GM19452 (cell line): ENCODE measurements around the gene DAGLA.

Experiments
- ATAC-seq: cut with Tn5 transposase; IDR thresholded peaks from one replicate; pipeline ENCODE4 v1.9.1; 2021; ENCODE audit not compliant: unreplicated experiment

DAGLA gene

DNA sequence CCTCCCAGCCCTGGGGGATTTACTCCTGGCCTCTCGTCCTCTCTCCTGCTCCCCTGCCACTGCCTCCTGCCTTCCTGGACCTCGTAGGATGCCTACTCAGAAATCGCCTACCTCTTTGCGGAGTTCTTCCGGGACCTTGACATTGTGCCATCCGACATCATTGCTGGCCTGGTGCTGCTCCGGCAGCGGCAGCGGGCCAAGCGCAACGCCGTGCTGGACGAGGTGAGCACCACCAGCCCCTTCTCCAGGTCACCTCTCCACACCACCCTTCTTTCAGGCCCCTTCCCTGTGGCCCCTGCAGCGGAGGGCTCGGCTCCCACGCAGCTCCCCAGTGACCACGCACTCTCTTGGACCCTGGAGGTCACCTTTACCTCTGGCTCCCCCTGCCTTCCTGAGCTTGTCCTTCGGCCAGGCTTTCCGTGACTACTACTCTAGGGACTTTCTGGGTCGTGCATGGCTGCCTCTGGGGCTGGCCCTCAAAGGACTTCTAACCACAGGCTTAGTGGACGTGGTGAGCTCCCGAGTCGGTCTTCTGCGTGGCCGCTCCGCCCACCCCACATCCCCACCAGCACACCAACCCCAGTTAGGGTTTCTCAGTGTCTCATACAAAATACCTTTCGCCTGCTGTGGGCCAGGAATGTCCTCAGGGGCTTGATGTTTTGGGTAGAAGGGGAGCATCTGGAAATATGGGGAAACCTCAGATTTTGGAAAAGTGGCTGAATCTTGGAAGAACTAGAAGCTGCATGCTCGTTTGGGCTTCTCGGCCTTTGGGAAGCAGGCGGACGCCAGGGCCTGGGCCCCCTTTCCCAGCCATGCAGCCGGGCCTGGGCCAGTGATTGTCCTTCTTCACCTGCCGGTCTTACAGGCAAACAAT, 48.1 kb downstream of the DAGLA start:
- no peak for ATAC-seq

GRCh38 chr11:61728940-61729219, 48.7 kb downstream of the DAGLA start:
- no peak for ATAC-seq

- no peak for ATAC-seq
Observed at GRCh38 chr11:61730240-61730994, 50.2 kb downstream of the DAGLA start.

DNA sequence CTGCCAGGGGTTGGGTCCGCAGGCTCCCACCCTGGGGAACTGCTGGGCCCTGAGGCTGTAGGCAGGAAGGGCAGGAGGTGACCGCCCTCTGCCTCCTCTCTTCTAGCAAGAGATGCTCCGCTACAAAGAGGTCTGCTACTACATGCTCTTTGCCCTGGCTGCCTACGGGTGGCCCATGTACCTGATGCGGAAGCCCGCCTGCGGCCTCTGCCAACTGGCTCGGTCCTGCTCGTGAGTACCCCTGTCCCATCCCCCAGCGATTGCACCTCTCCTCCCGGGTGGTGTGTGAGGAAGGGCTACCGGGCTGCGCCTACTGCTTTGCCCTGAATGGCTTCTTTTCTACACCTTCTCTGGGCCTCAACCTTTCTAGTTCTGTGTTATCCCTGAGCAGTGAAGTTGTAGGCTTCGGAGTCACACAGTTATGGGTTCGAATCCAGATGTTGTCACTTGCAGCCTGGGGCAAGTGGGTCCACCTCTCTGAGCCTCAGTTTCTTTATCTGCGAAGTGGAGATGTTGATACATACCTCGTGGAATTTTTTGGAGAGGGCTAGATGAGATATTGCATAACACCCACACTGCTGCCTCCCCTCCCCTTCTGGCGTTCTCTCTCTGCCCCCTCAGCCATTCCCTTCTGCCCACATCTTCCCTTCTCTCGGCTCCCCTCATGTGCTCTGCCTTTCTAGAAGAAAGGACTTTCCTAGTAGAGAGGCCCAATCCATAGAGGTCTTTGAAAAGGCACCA, 51.2 kb downstream of the DAGLA start:
- no peak for ATAC-seq

- no peak for ATAC-seq
Observed at GRCh38 chr11:61731952-61732675, 51.9 kb downstream of the DAGLA start.

- no peak for ATAC-seq
Observed at GRCh38 chr11:61732705-61733104, 52.5 kb downstream of the DAGLA start.

DNA sequence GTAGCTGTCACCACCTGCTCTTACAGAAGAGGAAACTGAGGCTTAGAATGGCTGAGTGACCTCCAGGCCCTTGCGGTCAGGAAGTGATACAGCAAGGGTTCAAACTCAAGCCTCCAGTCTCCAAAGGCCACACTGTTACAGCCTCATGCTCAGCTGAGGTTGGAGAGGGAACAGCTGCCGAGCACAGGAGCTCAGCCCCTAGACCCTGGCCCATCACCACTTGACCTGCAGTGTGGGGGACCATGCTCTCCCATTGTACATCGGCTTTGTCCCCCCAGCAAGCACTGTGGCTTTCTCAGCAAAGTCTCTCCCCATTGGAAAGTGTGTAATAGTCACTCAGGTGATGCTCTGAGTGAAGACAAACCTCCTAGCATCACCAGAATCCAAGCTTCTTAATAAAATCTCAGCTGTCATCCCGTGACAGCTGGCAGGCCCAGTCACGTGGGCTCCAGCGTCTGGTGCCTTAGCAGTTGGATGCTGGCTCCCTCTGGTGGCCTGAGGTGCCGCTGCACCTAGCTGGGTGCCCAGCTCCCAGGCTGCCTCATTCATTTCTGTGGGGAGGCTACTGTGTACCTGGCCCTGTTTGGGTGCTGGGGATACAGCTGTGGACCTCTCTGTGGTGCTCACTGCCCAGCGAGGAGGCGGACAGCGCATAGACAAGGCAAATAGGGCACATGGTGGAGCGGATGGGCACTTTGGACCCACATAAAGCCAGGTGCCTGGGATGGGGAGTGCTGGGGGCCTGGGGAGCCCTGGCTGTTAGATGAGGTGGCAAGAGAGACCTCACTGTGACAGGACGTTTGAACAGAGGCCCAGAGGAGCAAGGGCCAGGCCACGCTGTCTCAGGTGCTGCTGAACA, 53.2 kb downstream of the DAGLA start:
- ATAC-seq: peak; percentile 90

- ATAC-seq: no peak
Observed at GRCh38 chr11:61734767-61735166, 54.6 kb downstream of the DAGLA start.

DNA sequence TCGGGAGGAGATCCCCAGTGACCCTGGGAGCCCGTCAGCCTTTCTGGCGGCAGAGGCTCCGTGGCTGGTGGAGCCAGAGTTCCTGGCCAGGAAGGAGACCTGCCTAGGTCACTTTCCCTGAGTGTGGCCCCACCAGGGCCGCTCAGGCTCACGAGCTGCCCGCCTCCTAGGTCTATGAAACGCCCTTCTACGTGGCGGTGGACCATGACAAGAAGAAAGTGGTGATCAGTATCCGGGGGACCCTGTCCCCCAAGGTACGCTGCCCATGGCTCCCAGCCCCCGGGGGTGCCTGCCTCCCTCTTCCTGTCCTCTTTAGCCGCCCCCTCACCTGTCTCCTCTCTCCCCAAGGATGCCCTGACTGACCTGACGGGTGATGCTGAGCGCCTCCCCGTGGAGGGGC, 55.2 kb downstream of the DAGLA start:
- no peak for ATAC-seq

DNA sequence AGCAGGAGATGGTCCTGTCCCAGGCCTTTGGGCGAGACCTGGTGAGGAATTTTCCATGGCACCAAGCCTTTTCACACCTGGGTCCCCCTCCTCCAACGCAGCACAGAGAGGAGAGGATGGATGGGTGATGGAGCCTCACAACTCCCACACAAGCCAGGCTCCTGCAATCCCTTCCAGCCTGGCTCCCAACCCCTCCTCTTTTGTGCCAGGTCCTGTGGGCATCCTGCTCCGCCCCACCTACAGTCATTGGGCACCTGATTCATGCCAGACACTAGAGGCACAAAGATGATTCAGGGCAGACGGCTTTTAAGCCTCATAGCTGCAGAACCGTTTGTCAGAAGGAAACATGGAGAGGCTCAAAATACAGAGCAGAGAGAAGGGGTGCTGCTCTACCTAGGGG, 56.1 kb downstream of the DAGLA start:
- no peak for ATAC-seq

DNA sequence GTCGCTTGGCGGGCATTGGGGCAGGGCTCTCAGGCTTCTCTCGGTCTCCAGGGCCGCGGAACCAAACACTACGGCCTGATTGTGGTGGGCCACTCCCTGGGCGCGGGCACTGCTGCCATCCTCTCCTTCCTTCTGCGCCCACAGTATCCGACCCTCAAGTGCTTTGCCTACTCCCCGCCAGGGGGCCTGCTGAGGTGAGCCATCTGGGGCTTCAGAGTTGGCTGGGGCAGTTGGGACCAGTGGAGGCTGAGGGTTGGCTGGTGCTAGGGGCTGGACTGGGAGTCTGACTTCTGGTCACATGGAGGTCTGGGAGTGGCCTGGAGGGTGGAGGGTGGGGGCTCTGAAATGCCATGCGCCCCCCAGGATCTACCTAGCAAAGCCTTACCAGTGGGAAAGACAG, 56.9 kb downstream of the DAGLA start:
- ATAC-seq: no peak

DNA sequence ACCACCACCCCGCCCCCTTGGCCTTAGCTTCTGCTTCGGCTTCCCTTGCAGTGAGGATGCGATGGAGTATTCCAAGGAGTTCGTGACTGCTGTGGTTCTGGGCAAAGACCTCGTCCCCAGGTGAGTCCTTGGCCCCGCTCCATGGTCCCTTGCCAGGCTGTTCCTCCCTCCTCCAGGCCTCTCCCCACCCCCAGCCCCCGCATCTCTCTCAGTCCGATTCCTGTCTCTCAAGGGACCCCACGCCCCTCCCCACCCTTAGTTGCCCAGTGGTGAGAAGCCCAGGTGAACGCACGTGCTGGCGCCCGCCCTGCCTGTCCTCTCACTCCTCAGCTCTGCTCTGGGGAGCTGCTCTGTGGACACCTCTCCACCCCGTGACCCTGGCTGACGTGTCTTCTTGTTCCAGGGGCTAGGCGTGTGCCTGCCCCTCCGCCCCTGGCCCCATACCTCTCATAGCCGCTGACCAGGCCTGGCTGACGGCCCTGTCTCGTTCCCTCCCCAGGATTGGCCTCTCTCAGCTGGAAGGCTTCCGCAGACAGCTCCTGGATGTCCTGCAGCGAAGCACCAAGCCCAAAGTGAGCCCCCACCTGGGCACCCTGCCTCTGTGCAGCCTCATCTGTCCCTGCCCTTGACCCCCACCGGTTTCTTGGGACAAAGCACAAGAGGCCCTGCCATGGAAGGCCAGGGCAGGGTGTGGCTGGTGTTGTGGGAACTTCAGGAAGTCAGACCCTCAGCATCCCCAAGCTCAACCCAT, 57.6 kb downstream of the DAGLA start:
- ATAC-seq: no peak

DNA sequence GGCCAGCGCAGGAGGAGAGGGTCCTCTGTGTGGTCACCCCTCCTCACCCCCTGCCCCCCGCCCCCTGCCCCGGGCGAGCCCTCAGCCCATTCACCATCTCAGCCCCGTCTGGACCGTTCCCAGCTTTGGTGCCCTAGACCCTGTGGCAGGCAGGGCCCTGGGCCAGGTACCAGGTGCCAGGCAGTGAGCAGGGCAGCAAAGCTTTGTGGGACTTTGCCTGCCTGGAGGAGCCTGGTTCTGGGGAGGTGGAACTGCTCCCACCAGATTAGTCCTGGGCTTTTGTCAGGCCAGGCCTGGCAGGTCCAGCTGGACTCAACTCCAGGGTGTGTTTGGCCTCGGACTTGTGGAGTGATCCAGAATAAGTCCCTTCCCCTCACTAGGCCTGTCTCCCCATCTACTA, 58.6 kb downstream of the DAGLA start:
- no peak for ATAC-seq

DNA sequence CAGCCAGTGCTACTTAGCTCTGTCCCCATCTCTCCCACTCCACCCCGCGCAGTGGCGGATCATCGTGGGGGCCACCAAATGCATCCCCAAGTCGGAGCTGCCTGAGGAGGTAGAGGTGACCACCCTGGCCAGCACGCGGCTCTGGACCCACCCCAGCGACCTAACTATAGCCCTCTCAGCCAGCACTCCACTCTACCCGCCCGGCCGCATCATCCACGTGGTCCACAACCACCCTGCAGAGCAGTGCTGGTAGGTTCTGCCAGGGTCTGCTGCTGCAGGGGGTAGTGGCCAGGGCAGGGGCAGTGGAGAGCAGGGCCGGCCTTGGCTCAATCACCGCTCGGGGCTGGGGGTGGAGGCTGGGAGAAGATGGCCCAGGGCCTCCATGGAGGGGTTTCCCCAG, 59.2 kb downstream of the DAGLA start:
- ATAC-seq: no peak

DNA sequence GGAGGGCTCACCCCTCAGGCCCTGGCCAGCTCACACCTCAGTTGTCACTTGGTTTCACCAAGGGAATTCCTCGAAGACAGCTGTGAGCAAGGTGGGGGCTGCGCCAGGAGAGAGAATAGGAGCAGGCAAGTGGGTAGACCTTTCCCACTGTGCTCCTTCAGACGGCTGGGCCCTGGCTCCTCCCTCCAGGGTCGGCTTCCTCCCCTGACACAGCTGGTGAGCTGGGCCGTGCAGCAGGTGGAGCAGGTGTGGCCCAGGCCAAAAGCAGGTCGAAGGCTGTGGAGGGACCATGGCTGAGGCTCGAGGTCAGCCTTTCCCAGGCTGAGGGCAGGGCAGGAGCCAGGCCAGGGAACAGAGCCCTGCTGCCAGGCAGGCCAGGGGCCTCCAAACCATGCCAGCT, 59.8 kb downstream of the DAGLA start:
- no peak for ATAC-seq

DNA sequence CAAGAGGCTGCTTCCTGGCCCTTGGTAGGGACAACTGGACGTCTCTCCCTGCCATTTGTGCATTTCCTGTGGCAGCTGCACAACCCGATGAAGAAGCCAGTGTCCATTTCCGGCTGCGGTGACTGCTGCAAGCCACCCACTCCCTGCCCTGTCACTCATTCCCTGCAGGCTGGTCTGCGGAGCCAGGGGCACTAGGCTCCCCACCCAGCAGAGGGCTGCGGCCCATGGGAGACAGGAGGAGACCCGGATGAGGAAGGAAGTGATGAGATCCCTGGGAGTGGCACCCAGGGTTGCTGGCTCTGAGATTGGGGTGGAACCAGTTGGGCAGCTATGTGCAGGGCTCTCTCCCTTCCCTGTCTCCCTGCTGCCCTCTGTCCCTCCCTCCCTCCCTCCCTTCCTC, 62.2 kb downstream of the DAGLA start:
- no peak for ATAC-seq

DNA sequence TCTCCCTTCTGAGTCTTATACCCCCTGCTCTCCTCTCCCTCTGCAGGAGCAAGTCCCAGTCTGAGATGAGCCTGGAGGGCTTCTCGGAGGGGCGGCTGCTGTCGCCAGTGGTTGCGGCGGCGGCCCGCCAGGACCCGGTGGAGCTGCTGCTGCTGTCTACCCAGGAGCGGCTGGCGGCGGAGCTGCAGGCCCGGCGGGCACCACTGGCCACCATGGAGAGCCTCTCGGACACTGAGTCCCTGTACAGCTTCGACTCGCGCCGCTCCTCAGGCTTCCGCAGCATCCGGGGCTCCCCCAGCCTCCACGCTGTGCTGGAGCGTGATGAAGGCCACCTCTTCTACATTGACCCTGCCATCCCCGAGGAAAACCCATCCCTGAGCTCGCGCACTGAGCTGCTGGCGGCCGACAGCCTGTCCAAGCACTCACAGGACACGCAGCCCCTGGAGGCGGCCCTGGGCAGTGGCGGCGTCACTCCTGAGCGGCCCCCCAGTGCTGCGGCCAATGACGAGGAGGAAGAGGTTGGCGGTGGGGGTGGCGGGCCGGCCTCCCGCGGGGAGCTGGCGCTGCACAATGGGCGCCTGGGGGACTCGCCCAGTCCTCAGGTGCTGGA, 63.4 kb downstream of the DAGLA start:
- ATAC-seq: no peak

- no peak for ATAC-seq
Observed at GRCh38 chr11:61744181-61744580, 64.0 kb downstream of the DAGLA start.

DNA sequence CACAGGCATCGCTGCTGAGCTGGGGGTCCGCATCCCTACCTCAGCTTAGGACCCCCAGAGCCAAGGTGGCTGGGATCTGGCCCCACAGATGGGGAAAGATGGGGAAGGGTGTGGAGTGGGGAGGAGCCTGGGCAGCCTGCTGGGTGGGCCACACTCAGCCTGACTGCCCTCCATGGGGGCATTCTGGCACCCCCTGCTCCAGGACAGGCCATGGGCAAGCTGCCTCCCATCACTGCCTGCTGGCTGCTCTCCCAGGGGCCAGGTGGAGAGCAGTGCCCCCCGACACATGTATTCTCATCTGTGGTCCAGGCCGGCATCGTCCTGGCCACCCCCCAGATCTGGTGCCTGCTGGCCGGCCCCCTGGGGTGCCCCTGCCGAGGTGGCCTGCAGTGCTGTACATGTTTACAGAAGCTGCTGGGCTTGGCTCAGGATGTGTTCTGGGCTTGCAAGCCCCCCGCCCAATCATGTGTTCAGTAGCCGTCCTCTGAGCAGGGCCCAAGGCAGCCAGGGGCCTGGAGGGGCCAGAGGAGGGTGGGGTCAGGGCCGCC, 64.5 kb downstream of the DAGLA start:
- no peak for ATAC-seq
